Bladder microvascular endothelial cell (primary cell): ENCODE measurements around the gene ORM1. TPM values are rescaled to one million over a fixed set of nuclear protein-coding genes. Genes with fewer than 3 reads are reported as not detected.

Experiments used
- total RNA-seq: library from RNA; depleted of rRNA; stranded (reverse); fragments of >200 nt; gene quantifications from 2 replicates; pipeline ENCODE4 v1.2.3, GENCODE V29; 2014

Gene ORM1
- not detected in 2 replicates for total RNA-seq

GRCh38 chr9:114322831-114323531, at the start of gene ORM1:
TSS of gene ORM1 (plus strand) at chr9:114323098. CDS start at chr9:114323134, 36 bp downstream.

GRCh38 chr9:114329625-114330022, 6.7 kb downstream of the ORM1 start, which contains the start of gene ORM2:
TSS of gene ORM2 (plus strand) at chr9:114329869. CDS start at chr9:114329905, 36 bp downstream.

Other genes with a start within 250 kb of the ORM1 start
- not detected in 2 replicates for gene AMBP, start 244.8 kb upstream of the ORM1 start, total RNA-seq
- 0.06 TPM in 1 of 2 replicates, not detected in the other for gene KIF12, start 223.8 kb upstream of the ORM1 start, total RNA-seq
- 2.6 and 7.8 TPM in 2 replicates for gene COL27A1, start 167.6 kb upstream of the ORM1 start, total RNA-seq
- gene ORM2, start 6.8 kb downstream of the ORM1 start, total RNA-seq: not detected in 2 replicates
- gene AKNA, start 64.9 kb downstream of the ORM1 start, total RNA-seq: 3.6 and 4.3 TPM in 2 replicates
- under 0.01 and 0.19 TPM in 2 replicates for gene WHRN, start 182.4 kb downstream of the ORM1 start, total RNA-seq